CD4-positive, alpha-beta T cell treated with Interleukin-17A for 1 hour (primary cell): ENCODE data around the gene SYTL3.
"Not testable (repeated sequence)": the region's sequence is repeated elsewhere in the genome, so short reads cannot be mapped to it uniquely, and the experiment has no call there.

ENCODE experiments used
- DNase-seq: peaks from one replicate; pipeline ENCODE4 v3.0.0-alpha.2; 2020

The SYTL3 gene

GRCh38 chr6:158642097-158642601, 7.7 kb upstream of the SYTL3 start:
- DNase-seq: no peak

GRCh38 chr6:158643836-158644230, 6.0 kb upstream of the SYTL3 start:
- peak; percentile 32 for DNase-seq

GRCh38 chr6:158644231-158645063, 5.4 kb upstream of the SYTL3 start, which contains the start of gene DYNLT1:
Gene DYNLT1, minus strand, starts transcription at chr6:158644743. Its CDS starts 35 bp downstream, at chr6:158644708.
- peak; percentile 89 for DNase-seq

GRCh38 chr6:158645064-158646022, 4.5 kb upstream of the SYTL3 start:
- no peak for DNase-seq

DNA sequence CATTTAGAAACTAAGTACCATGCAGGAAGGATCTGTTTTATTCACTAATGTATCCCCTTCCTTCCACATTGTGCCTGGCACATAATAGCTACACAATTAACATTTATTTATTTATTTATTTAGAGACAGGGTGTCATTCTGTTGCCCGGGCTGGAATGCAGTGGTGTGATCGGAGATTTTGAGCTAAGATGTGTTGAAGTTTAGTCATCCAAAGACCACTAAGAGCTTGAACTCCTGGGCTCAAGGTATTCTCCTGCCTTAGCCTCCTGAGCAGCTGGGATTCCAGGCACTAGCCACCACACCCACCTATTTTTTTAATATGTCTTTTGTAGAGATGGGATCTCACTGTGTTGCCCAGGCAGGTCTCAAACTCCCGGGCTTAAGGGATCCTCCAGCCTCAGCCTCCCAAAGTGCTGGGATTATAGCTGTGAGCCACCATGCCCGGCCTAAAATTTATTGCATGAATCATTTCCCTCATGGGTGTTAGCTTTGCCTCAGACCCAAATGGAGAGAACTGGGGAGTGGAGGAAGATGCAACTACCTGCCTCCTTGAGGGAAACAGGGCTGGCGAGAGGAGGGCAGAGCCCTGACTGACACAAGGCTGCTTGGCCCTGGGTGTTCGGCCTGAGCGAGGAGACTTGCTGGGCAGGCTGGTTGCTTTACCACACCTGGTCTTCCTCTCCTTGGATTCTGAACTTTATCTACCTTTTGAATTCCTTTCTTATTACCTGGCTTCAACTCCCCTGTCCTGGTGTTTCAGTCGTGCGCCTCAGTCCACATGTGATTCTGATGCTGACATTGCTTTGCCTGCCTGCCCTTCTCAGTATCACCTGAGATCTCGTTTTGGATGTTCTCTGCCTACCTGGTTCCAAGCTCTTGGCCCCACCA, 3.6 kb upstream of the SYTL3 start:
- DNase-seq: no peak

DNA sequence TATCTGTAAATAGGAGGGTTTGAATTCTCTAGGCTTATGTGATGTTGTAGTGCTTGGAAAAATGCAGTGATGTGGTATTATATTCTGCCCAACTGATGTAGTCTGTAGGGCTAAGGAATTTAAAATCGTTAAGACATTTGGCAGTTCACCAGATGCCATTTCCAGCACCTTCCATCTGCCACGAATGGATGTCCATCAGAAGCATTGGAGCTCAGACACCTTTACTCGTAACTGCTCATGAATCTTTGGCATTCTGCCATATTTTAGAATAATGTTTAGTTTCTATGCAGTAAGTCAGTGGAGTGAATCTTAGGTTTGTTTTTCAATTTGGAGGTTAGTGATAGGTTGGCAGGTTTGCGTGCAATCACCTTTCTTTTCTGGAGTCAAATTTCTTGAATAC, 2.4 kb upstream of the SYTL3 start:
- DNase-seq: no peak

DNA sequence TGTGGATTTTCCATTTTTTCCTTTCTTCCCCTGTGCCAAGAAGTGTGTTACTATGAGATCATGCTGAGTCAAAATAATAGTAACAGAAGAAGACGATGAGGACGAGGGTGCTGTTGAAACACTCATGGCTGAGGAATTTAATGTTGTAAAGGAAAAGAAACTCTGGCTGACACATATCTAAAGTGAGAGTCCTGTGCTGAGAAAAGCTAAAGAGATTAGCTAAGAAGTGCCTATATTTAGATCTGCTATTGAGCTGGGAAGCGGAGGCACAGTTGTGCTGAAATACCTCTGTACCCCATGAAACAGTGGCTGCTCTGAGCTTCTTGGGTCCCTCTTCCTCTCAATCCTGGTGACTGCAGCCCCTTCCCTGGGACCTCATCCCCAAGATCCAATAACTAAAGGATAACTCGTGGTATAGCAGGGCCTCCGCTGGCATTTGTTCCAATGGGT, 1.1 kb upstream of the SYTL3 start:
- DNase-seq: no peak

- DNase-seq: not testable (repeated sequence)
Measured at GRCh38 chr6:158651981-158652737, 2.3 kb downstream of the SYTL3 start.

GRCh38 chr6:158653577-158654354, 3.9 kb downstream of the SYTL3 start:
- peak; percentile 95 for DNase-seq

DNA sequence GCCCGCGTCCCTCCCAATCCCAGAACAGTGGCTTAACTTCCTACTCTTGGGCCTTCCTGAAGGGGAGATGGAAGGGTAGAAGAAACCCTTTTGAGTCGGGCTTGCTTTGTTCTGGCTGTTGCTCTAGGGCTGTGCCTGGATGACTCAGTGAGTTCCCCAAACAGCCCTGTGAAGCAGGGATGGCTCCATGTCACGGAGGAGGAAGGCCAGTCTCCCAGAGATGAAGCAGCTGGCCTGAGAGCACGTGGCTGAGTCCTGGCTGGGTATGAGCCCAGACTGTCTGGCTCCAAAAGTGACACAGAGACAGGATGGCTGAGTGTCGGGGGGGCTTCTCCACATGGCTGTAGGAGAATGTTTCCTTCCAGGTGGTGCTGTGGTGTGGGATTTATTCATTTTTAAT, 4.6 kb downstream of the SYTL3 start:
- DNase-seq: peak; percentile 24

- peak; percentile 30 for DNase-seq
Measured at GRCh38 chr6:158654960-158655489, 5.2 kb downstream of the SYTL3 start.

- DNase-seq: no peak
Measured at GRCh38 chr6:158655569-158656450, 6.0 kb downstream of the SYTL3 start.

DNA sequence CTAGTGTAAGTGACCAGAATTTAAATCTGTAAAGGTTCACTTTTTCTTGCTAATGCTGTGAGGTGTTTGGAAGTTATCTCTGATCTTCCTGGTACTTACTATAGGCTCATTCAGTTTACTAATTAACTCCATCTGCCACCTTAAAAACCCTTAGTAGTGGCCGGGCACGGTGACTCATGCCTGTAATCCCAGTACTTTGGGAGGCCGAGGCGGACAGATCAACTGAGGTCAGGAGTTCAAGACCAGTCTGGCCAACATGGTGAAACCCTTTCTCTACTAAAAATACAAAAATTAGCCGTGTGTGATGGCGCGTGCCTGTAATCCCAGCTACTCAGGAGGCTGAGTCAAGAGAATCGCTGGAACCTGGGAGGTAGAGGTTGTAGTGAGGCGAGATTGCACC, 7.1 kb downstream of the SYTL3 start:
- not testable (repeated sequence) for DNase-seq

- peak; percentile 60 for DNase-seq
Measured at GRCh38 chr6:158660333-158660754, 10.5 kb downstream of the SYTL3 start.

GRCh38 chr6:158661156-158661685, 11.4 kb downstream of the SYTL3 start:
- DNase-seq: no peak

DNA sequence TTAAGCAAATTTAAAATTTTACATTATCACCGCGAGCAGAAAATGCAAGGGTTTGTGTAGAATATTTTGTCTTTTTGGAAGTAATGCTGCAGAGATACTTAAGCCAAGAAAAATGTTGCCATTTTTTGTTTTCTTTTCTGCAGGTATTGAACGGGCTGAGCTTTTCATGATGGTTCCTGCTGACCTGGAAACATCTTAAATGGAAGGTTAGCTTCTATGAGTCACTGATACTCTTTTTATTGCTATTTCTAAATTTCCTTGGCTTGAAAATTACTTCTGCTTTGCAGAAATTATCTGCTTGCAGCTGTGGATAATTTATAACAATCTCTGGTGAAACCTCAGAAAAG, 12.7 kb downstream of the SYTL3 start:
- no peak for DNase-seq

DNA sequence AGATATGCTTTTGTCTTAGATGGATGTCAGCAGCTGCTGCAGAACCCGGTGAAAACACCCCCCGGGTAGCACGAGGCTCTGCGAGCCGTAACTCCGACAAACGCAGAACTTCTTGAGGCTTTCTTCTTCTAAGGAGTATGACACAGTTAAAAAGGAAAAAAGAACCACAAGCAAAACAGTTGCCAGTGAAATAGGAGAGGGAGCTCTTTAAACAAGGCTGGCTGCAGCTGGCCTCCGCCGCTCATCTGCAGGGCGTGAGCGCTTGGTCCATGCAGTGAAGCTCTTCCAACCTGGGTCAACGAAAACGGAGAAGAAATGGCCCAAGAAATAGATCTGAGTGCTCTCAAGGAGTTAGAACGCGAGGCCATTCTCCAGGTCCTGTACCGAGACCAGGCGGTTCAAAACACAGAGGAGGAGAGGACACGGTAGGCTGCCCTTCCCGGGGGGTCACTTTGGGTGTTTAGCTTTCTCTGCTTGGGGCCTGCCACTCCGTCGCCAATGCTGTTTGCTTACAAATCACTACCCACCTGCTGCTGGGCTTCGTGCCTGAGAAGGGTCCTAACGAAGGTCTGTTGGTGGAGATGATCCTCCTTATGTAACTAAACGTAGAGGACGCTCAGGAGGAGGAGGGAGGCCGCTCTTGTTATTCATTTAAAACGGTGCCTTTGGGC, 13.2 kb downstream of the SYTL3 start:
- no peak for DNase-seq

DNA sequence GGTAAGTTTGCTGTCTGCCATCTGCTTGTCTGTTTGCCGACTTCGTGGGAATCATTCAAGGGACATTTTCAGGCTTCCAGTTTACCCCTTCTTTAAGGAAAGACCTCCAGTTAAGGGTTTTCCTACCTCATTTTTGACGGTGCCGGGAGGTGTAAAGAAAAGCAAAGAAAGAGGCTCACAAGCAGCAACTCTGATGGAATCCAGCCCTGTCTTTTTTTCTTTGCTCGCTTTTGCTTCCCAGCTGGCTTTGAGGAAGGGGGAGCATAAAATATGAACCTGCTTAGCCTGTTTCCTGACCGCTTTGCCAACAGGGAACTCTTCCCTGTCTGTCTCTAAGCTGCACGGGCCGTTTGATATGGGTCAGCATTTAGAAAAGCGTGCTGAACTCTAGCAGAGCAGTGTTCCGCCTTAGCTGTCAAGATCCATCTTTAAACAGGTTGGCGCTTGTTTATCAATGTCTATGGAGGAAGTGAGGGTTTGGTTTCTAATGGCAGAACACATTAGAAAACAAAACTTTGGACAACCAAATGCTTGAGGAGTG, 13.8 kb downstream of the SYTL3 start:
- no peak for DNase-seq
